Breast epithelium (tissue), 3 donors: ENCODE results near the gene ACTMAP.

Source experiments
- CTCF ChIP-seq, 3 donors: fragments of 450-650 bp; IDR thresholded peaks; one replicate each; pipeline ENCODE4 v1.5.1; 2016 to 2017; ENCODE audit warnings: antibody characterized with exemption in 3 of 3, mild to moderate bottlenecking in 3 of 3, moderate library complexity in 3 of 3
- POLR2A ChIP-seq: fragments of 450-650 bp; IDR thresholded peaks from one replicate; pipeline ENCODE4 v1.6.1; 2016; ENCODE audit warnings: antibody characterized with exemption, mild to moderate bottlenecking, moderate library complexity
- POLR2AphosphoS5 ChIP-seq, 3 donors: sonication (generic); formaldehyde crosslinking; IDR thresholded peaks; one replicate each; pipeline ENCODE4 v1.6.1; 2017; ENCODE audit warnings: antibody characterized with exemption in 3 of 3

GRCh38 chr19:40701758-40702157, 48.5 kb downstream of the ACTMAP start:
- no peak for TF ChIP-seq CTCF (IDR thresholded peaks at IDR 0.05)
- no peak for TF ChIP-seq POLR2AphosphoS5 (IDR thresholded peaks at IDR 0.05)
- no peak for TF ChIP-seq POLR2A
